Glutamatergic neuron (in vitro differentiated cells): Measurements from ENCODE around the gene GNB5. TPM values are rescaled to one million over a fixed set of nuclear protein-coding genes. Genes with fewer than 3 reads are reported as not detected.
"Not testable (repeated sequence)": the region's sequence is repeated elsewhere in the genome, so short reads cannot be mapped to it uniquely, and the experiment has no call there.

Experiments used
- DNase-seq: peaks from one replicate; pipeline ENCODE4 v3.0.0; 2022
- H3K27ac Mint-ChIP-seq: one replicate; pipeline ENCODE4 v1.8.0; 2020; ENCODE audit warnings: mild to moderate bottlenecking, mixed read lengths, inconsistent platforms; ENCODE audit not compliant: unreplicated experiment
- H3K27me3 Mint-ChIP-seq: one replicate; pipeline ENCODE4 v1.8.0; 2020; ENCODE audit warnings: mild to moderate bottlenecking, moderate library complexity, mixed read lengths, inconsistent platforms; ENCODE audit not compliant: unreplicated experiment
- H3K36me3 Mint-ChIP-seq: one replicate; pipeline ENCODE4 v1.8.0; 2020; ENCODE audit warnings: mild to moderate bottlenecking, mixed read lengths, inconsistent platforms; ENCODE audit not compliant: unreplicated experiment
- H3K4me1 Mint-ChIP-seq: one replicate; pipeline ENCODE4 v1.8.0; 2020; ENCODE audit warnings: mild to moderate bottlenecking, low read depth, mixed read lengths, inconsistent platforms; ENCODE audit not compliant: unreplicated experiment
- H3K4me3 Mint-ChIP-seq: one replicate; pipeline ENCODE4 v1.8.0; 2020; ENCODE audit warnings: mild to moderate bottlenecking, mixed read lengths, inconsistent platforms; ENCODE audit not compliant: unreplicated experiment
- H3K9me3 Mint-ChIP-seq: one replicate; pipeline ENCODE4 v1.8.0; 2020; ENCODE audit warnings: mild to moderate bottlenecking, moderate library complexity, mixed read lengths, inconsistent platforms; ENCODE audit not compliant: unreplicated experiment
- total RNA-seq: library from RNA; stranded (reverse); fragmentation: NEBNext Ultra II Directional; extraction: Animal tissue kit (Norgen Biotek cat#: 25700); gene quantifications from one replicate; pipeline ENCODE4 v1.2.1, GENCODE V29; 2021; ENCODE audit not compliant: unreplicated experiment
- TF ChIP-seq, protein P1 (sequence below): fragments of 200-600 bp; sonication (generic); IDR thresholded peaks from one replicate; pipeline ENCODE4 v1.5.0; 2021; ENCODE audit not compliant: partially characterized antibody, unreplicated experiment

Gene GNB5
- total RNA-seq, 1 donor from 2014 or later = 28.4 TPM

GRCh38 chr15:52097180-52097579, 94.0 kb downstream of the GNB5 start:
- Mint-ChIP-seq H3K27ac (no peak overlapping the region), H3K4me1 (peaks cover 16% of the 10 kb centered on the region), H3K9me3 (peaks cover 2% of the 10 kb centered on the region), H3K36me3 (no peaks in the 10 kb centered on the region), H3K27me3 (peaks cover 3% of the 10 kb centered on the region), H3K4me3 (no peak overlapping the region)
- TF ChIP-seq, protein P1, sequence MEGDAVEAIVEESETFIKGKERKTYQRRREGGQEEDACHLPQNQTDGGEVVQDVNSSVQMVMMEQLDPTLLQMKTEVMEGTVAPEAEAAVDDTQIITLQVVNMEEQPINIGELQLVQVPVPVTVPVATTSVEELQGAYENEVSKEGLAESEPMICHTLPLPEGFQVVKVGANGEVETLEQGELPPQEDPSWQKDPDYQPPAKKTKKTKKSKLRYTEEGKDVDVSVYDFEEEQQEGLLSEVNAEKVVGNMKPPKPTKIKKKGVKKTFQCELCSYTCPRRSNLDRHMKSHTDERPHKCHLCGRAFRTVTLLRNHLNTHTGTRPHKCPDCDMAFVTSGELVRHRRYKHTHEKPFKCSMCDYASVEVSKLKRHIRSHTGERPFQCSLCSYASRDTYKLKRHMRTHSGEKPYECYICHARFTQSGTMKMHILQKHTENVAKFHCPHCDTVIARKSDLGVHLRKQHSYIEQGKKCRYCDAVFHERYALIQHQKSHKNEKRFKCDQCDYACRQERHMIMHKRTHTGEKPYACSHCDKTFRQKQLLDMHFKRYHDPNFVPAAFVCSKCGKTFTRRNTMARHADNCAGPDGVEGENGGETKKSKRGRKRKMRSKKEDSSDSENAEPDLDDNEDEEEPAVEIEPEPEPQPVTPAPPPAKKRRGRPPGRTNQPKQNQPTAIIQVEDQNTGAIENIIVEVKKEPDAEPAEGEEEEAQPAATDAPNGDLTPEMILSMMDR = no peak
- no peak for DNase-seq

DNA sequence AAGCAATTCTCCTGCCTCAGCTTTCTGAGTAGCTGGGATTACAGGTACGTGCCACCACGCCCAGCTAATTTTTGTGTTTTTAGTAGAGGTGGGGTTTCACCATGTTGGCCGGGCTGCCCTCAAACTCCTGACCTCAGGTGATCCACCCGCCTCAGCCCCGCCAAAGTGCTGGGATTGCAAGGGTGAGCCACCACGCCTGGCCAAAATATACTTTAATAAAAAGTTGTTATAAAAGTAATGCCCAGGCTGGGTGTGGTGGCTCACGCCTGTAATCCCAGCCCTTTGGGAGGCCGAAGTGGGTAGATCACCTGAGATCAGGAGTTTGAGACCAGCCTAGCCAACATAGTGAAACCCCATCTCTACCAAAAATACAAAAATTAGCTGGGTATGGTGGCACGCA, 94.7 kb downstream of the GNB5 start:
- not testable (repeated sequence) for DNase-seq, H3K9me3 Mint-ChIP-seq, H3K27ac Mint-ChIP-seq, H3K27me3 Mint-ChIP-seq, H3K36me3 Mint-ChIP-seq, H3K4me3 Mint-ChIP-seq
- H3K4me1 Mint-ChIP-seq = peaks cover 16% of the 10 kb centered on the region

DNA sequence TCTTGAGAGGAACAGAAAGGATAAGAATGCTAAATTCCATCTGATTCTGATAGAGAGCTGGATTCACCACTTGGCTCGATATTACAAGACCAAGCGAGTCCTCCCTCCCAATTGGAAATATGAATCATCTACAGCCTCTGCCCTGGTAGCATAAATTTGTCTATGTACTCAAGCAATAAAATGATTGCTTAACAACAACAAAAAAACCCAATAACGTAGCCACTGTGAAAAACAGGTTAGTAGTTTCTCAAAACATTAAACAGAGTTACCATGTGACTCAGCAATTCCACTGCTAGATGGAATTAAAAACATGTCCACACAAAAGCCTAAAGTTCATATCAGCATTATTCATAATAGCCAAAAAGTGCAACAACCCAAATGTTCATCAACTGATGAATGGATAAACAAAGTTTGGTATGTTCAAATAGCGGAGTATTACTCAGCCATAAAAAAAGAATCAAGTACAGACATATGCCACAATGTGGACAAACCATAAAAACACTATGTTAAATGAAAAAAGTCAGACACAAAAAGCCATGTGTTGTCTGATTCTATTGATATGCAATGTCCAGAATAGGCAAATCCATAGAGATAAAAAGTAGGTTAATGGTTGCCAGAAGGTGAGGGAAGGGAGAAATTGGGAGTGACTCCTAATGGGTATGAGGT, 95.5 kb downstream of the GNB5 start:
- Mint-ChIP-seq H3K27ac (no peak overlapping the region), H3K4me1 (peaks cover 16% of the 10 kb centered on the region), H3K4me3 (no peak overlapping the region), H3K27me3 (peaks cover 3% of the 10 kb centered on the region), H3K9me3 (peaks cover 2% of the 10 kb centered on the region), H3K36me3 (no peaks in the 10 kb centered on the region)
- no peak for DNase-seq
- TF ChIP-seq, protein P1 = no peak

DNA sequence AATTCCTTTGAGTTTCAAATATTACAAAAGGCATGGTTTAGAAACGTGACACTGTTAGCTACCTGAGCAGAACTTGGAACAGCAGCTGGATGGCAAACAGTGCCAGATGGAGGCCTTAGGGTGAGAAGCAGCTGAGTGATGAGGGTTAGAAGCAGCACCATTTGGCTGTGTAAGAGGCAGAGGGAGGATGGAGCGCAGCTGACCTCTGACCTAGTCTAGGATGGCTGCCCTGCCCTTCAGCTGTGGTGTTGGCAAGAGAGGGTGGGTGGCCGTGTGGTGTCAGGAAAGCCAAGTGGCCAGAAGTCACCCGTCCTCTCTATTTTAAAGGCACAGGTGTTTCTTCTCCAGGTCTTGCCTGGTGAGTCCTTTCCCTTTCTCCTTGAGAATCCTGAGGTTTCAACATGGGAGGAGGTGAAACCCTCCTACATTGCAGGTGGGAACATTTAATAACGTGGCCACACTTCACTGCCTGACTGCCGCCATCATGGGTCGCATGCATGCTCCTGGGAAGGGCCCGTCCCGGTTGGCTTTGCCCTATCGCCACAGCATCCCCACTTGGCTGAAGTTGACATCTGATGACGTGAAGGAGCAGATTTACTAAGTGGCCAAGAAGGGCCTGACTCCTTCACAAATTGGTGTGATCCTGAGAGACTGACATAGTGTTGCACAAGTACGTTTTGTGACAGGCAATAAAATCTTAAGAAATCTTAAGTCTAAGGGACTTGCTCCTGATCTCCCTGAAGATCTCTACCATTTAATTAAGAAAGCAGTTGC, 96.2 kb downstream of the GNB5 start:
- H3K36me3 Mint-ChIP-seq = peaks cover 5% of the 10 kb centered on the region

DNA sequence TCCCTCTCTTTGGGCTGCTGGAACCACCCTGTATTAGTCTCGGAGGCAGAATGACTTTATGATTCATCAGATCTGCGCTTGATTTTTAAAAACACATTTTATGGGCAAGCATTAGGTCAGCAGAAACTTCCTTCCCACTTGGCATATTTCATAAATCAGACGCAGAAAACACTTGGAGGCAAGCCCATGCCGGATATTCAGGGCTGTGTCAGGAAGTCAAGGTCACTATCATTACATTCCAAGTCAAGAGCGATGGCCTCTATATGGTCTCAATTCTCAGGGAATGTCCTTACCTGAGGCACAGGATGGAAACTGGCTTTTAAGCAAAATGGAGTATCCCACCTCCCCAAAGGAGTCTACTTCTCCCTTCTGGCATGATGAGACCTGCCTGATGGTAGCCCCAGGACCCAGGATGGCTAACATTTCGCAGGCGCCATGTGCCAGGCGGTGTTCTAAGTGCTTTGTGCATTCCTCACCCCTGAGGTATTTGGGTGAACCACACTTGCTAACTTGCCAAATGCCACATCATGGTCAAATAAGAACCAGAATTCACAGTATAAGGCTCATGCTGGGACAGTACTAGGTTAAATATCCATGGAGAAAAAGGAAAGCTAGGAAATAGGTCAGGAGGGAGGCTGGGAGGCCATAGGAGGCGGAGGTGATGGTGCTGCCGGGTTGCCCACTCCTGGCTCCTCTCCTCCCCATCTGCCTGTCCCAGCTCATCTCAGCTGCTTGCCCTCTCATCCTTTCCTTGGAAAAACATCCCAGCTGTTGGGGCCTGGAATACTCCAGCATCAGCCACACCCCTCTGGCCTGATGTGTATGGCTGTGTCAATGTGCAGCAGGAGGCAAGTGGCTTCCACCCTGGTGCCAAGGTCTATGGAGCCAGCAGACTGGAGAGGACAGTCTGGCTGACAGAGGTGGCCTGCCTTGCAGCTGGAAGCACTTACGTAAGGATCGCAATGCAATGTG, 97.4 kb downstream of the GNB5 start:
- H3K36me3 Mint-ChIP-seq = peaks cover 10% of the 10 kb centered on the region
- peaks cover 3% of the 10 kb centered on the region for H3K27me3 Mint-ChIP-seq
- H3K9me3 Mint-ChIP-seq = peaks cover 4% of the 10 kb centered on the region
- DNase-seq = no peak
- TF ChIP-seq, protein P1 = no peak
- peak overlapping the region; percentile 88 for H3K27ac Mint-ChIP-seq
- peaks cover 16% of the 10 kb centered on the region for H3K4me1 Mint-ChIP-seq
- H3K4me3 Mint-ChIP-seq = no peak overlapping the region

More for the DNA sequence above, 96.2 kb downstream of the GNB5 start:
- DNase-seq = peak; percentile 33
- TF ChIP-seq, protein P1 = no peak
- Mint-ChIP-seq H3K4me3 (no peak overlapping the region), H3K4me1 (peaks cover 16% of the 10 kb centered on the region), H3K27me3 (peaks cover 3% of the 10 kb centered on the region), H3K9me3 (peaks cover 4% of the 10 kb centered on the region), H3K27ac (peak overlapping the region; percentile 88)
